GM21360 (cell line): ENCODE results near the gene GPR108.

ENCODE experiments used
- ATAC-seq: cut with Tn5 transposase; IDR thresholded peaks from one replicate; pipeline ENCODE4 v1.9.1; 2021; ENCODE audit warnings: mild to moderate bottlenecking, moderate library complexity; ENCODE audit not compliant: unreplicated experiment

The GPR108 gene

DNA sequence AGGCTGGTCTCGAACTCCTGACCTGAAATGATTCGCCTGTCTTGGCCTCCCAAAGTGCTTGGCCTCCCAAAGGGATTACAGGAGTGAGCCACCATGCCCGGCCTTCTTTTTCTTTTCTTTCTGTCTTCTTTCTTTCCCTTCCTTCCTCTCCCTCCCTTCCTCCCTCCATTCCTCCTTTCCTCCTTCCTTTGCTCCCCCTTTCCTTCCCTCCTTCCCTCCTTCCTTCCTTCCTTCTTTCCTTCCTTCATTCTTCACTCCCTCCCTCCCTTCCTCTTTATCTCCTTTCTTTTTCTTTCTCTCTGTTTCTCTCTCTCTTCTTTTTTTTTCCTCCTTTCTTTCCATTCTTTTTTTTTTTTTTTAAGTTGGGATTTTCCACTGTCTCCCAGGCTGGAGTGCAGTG is 29.0 kb downstream of the GPR108 start:
- no peak for ATAC-seq

GRCh38 chr19:6707658-6708018 is 29.7 kb downstream of the GPR108 start:
- ATAC-seq, result no peak

- ATAC-seq, result no peak
Measured at GRCh38 chr19:6707011-6707657, 30.2 kb downstream of the GPR108 start.

DNA sequence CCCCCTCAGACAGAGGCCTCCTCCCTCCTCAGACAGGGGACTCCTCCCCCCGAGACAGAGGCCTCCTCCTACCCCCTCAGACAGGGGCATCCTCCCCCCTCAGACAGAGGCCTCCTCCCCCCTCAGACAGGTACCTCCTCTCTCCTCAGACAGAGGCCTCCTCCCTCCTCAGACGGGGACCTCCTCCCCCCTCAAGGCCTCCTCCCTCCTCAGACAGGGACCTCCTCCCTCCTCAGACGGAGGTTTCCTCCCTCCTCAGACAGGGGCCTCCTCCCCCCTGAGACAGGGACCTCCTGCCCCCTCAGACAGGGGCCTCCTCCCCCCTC is 30.8 kb downstream of the GPR108 start:
- no peak for ATAC-seq

DNA sequence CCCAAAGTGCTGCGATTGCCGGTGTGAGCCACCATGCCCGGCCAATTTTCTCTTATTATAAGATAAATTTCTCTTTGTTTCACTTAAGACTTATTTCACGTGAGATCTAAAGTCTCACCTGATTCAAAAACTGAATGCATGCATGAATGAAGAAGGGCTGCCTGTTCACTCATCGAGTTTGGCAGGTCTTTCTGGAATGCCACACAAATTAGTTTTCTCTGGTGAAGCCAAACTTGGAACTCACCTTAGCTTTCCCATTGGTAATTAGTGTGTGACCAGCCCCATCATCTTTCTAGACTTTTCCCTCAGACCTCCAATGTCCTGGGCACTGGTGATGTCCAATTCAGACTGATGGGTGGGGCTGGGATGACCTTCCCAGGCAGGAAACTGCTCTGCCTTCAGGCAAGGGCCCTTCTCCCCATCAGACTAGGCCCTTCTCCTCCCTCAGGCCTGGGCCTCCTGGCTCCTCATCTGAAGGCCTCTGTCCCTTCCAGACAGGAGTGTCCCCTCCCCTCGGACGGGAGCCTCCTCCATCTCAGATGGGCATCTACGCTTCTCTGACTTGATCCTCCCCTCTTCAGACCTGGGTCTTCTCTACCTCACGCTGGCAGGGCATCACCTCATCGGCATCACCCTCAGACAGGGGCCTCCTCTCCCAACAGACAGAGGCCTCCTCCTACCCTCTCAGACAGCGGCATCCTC is 31.3 kb downstream of the GPR108 start:
- no peak for ATAC-seq

- ATAC-seq, result no peak
Measured at GRCh38 chr19:6700586-6701316, 36.6 kb downstream of the GPR108 start.

- ATAC-seq, result no peak
Measured at GRCh38 chr19:6699935-6700334, 37.4 kb downstream of the GPR108 start.

DNA sequence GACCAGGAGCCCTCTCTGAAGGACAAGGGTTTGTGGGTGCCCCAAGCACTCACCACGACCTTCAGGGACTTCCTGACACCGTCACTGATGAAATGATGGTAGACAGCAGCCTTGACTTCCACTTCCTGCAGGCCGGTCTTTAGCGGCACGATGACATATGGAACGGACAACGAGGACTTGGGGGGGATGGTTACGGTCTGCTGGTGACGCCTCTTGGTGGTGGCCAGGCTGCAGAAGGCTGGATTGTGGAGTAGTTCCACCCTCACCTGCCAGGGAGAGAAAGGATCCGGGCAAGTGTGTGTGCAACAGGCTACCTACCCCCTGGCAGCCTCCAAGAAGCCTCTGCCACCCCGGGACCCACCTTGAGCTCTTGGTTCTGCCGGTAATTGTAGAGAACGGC is 40.1 kb downstream of the GPR108 start:
- no peak for ATAC-seq

- ATAC-seq, result no peak
Measured at GRCh38 chr19:6696239-6696820, 41.0 kb downstream of the GPR108 start.

DNA sequence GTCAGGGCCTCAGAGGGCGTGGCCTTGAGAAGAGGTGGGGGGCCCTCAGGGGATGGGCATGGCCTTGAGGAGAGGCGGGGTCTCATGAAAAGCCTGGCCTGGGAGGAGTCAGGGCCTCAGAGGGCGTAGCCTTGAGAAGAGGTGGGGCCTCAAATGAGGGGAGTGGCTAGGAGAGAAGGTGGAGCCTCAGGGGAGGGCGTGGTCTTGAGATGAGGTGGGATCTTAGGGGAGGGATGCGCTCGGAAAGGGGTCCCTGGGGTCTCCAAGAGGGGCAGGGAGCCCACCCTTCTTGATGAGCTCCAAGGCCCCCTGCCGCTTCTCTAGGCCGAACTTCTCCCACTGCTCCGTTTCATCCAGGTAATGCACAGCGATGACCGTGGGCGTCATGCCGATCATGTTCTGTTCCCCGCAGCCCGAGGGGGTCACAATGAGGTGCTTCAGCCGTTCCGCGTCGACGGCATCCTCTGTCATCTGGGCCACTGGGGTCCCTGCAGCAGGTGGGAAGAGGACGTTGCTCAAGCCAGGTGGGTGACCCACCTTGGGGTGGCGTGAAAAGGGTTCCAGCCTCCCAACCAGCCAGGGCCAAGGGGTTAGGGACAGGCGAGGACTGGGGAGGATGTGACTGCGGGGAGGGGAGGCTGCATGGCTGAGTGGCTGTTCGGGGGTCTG is 43.1 kb downstream of the GPR108 start:
- no peak for ATAC-seq

DNA sequence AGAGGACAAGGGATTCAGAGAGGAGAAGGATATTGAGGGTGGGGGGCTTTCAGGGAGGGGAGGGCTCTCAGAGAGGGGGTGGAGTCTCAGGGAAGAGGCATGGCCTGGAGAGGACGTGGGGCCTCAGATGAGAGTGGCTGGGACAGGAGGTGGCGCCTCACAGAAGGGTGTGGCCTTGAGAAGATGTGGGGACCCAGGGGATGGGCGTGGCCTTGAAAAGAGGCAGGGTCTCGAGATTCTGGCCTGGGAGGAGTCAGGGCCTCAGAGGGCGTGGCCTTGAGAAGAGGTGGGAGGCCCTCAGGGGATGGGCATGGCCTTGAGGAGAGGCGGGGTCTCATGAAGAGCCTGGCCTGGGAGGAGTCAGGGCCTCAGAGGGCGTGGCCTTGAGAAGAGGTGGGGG is 43.7 kb downstream of the GPR108 start:
- ATAC-seq, result no peak

DNA sequence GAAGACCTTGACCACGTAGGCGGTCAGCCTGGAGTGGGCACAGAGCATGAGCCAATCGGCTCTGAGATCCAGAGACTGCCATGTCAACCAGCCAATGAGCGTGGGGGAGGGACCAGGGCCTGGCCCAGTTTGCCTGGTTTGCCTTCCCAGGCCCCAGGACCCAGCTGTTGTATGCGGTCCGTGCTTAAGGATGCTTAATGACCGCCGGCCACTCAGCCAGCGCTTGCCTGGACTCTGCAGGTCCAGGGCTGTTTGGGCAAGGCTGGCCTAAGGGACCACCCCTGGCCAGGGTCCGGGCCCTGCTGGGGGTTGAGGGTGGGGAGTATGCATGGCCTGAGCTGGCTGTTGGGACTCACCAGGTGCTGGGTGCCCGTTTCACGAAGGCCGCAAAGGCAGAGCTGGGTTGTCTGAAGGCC is 44.3 kb downstream of the GPR108 start:
- no peak for ATAC-seq

DNA sequence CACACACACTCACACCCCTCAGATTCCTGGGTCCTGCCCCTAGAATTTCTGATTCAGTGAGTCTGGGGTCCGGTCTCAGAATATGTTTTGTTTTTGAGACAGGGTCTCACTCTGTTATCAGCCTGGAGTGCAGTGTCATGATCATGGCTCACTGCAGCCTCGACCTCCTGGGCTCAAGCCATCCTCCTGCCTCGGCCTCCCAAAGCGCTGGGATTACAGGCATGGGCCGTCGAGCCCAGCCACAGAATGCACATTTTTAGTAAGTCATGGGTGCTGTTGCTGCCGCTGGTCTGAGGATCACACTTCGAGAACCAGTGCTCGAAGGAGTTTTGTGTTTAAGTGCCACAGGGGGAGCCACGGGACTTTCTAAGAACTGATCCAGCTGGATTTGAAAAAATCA is 45.4 kb downstream of the GPR108 start:
- ATAC-seq, result no peak

- ATAC-seq, result no peak
Measured at GRCh38 chr19:6691342-6691741, 46.0 kb downstream of the GPR108 start.

- no peak for ATAC-seq
Measured at GRCh38 chr19:6690160-6690885, 47.1 kb downstream of the GPR108 start.

- no peak for ATAC-seq
Measured at GRCh38 chr19:6687114-6687513, 50.3 kb downstream of the GPR108 start.

GRCh38 chr19:6686628-6686975 is 50.8 kb downstream of the GPR108 start:
- no peak for ATAC-seq

GRCh38 chr19:6685962-6686627 is 51.3 kb downstream of the GPR108 start:
- ATAC-seq, result no peak

DNA sequence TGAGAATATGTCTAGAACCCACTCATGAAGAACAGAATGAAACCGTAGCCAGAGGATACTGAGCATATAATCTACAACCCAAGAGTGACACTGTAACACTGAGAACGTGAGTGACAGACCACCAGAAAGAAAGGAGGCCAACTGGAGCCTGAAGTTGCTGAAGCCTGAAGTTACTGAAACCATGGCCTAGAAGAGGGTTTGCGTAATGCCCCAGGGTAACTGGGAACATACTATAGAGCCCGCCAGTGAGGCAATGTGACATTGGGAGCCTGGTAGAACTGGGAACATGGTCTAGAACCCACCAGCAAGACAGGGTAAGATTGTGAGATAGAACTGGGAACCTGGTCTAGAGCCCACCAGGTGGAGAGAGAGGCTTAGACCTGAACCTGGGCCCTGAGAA is 51.9 kb downstream of the GPR108 start:
- ATAC-seq, result no peak

GRCh38 chr19:6683971-6684370 is 53.4 kb downstream of the GPR108 start:
- ATAC-seq, result no peak
